ENCODE measurements around the gene XPO6.

The XPO6 gene

GRCh38 chr16:28061352-28062101, 150.2 kb downstream of the XPO6 start:
- no peak overlapping the region for H2AFZ ChIP-seq (ENCODE audit: low read length)
- H3K4me1 ChIP-seq (ENCODE audit: insufficient read depth, low read length, poor library complexity, severe bottlenecking): no peaks in the 10 kb centered on the region
- no peak overlapping the region for H3K4me2 ChIP-seq (ENCODE audit: low read depth, low read length, poor library complexity, severe bottlenecking)
- no peaks in the 10 kb centered on the region for H3K27me3 ChIP-seq (ENCODE audit: insufficient read depth, low read length, poor library complexity, severe bottlenecking)
- no peaks in the 10 kb centered on the region for H3F3A ChIP-seq (ENCODE audit: low read depth)
- no peak for TF ChIP-seq CTCF (conservative IDR thresholded peaks at IDR 0.05; ENCODE audit: low read length)
- H3K79me2 ChIP-seq (ENCODE audit: insufficient read depth, low read length): no peaks in the 10 kb centered on the region
- no peaks in the 10 kb centered on the region for H3K9me2 ChIP-seq (replicated peaks; ENCODE audit: low read depth, low read length)
- H3K36me3 ChIP-seq (ENCODE audit: insufficient read depth, low read length): no peaks in the 10 kb centered on the region
- no peak overlapping the region for H3K4me3 ChIP-seq (ENCODE audit: low read length, poor library complexity, severe bottlenecking)
- H4K20me1 ChIP-seq (ENCODE audit: insufficient read depth, low read length, poor library complexity, severe bottlenecking): no peaks in the 10 kb centered on the region
- no peaks in the 10 kb centered on the region for H3K9me3 ChIP-seq (ENCODE audit: insufficient read depth, low read depth, low read length)
- no peak overlapping the region for H3K9ac ChIP-seq (ENCODE audit: low read depth, low read length, poor library complexity, severe bottlenecking)

- Histone ChIP-seq H3K79me2 (ENCODE audit: insufficient read depth, low read length) (no peaks in the 10 kb centered on the region), H3K9ac (ENCODE audit: low read depth, low read length, poor library complexity, severe bottlenecking) (no peak overlapping the region), H3K4me1 (ENCODE audit: insufficient read depth, low read length, poor library complexity, severe bottlenecking) (no peaks in the 10 kb centered on the region), H3K4me3 (ENCODE audit: low read length, poor library complexity, severe bottlenecking) (no peak overlapping the region), H3K9me2 (replicated peaks; ENCODE audit: low read depth, low read length) (no peaks in the 10 kb centered on the region), H3K9me3 (ENCODE audit: insufficient read depth, low read depth, low read length) (no peaks in the 10 kb centered on the region), H3K27me3 (ENCODE audit: insufficient read depth, low read length, poor library complexity, severe bottlenecking) (no peaks in the 10 kb centered on the region), H3K36me3 (ENCODE audit: insufficient read depth, low read length) (no peaks in the 10 kb centered on the region), H4K20me1 (ENCODE audit: insufficient read depth, low read length, poor library complexity, severe bottlenecking) (no peaks in the 10 kb centered on the region), H3K4me2 (ENCODE audit: low read depth, low read length, poor library complexity, severe bottlenecking) (no peak overlapping the region), H2AFZ (ENCODE audit: low read length) (no peak overlapping the region), H3F3A (ENCODE audit: low read depth) (no peaks in the 10 kb centered on the region)
- TF ChIP-seq EZH2phosphoT487 (IDR thresholded peaks at IDR 0.05; ENCODE audit: borderline replicate concordance) (no peak), CTCF (conservative IDR thresholded peaks at IDR 0.05; ENCODE audit: low read length) (no peak)
These were observed 151.8 kb downstream of the XPO6 start for GRCh38 chr16:28059841-28060575.

GRCh38 chr16:28058839-28059589, 152.8 kb downstream of the XPO6 start:
- Histone ChIP-seq H3K4me2 (ENCODE audit: low read depth, low read length, poor library complexity, severe bottlenecking) (no peak overlapping the region), H3F3A (ENCODE audit: low read depth) (no peaks in the 10 kb centered on the region), H2AFZ (ENCODE audit: low read length) (no peak overlapping the region), H3K4me3 (ENCODE audit: low read length, poor library complexity, severe bottlenecking) (no peak overlapping the region), H3K9ac (ENCODE audit: low read depth, low read length, poor library complexity, severe bottlenecking) (no peak overlapping the region), H3K79me2 (ENCODE audit: insufficient read depth, low read length) (no peaks in the 10 kb centered on the region), H3K36me3 (ENCODE audit: insufficient read depth, low read length) (no peaks in the 10 kb centered on the region), H4K20me1 (ENCODE audit: insufficient read depth, low read length, poor library complexity, severe bottlenecking) (no peaks in the 10 kb centered on the region), H3K27me3 (ENCODE audit: insufficient read depth, low read length, poor library complexity, severe bottlenecking) (no peaks in the 10 kb centered on the region), H3K9me2 (replicated peaks; ENCODE audit: low read depth, low read length) (no peaks in the 10 kb centered on the region), H3K9me3 (ENCODE audit: insufficient read depth, low read depth, low read length) (no peaks in the 10 kb centered on the region), H3K4me1 (ENCODE audit: insufficient read depth, low read length, poor library complexity, severe bottlenecking) (no peaks in the 10 kb centered on the region)
- TF ChIP-seq EZH2phosphoT487 (IDR thresholded peaks at IDR 0.05; ENCODE audit: borderline replicate concordance) (no peak), CTCF (conservative IDR thresholded peaks at IDR 0.05; ENCODE audit: low read length) (no peak)
